ENCODE measurements around the gene IPO11.

DNA sequence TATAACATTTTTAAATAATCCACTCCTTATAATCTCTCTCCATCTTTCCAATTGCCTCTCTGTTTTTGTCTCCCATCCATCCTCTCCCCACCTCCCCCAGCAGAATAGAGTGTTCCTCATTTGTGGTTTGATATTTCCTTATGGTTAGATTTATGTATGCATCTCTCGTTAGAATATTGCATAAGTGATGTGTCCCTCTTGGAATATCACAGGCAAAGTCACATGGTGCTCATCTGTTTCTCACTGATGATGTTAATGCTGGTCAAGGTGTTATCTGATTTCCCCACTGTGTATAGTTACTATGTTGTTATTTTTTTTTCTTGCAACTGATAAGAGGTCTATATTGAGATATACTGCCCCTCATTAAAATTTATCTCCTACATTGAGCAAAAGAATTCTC is 162.9 kb downstream of the IPO11 start:
- no peak for TF ChIP-seq EZH2 (IDR thresholded peaks at IDR 0.05; ENCODE audit: borderline replicate concordance, low read depth, low read length, poor library complexity, severe bottlenecking)
- TF ChIP-seq, protein P1, sequence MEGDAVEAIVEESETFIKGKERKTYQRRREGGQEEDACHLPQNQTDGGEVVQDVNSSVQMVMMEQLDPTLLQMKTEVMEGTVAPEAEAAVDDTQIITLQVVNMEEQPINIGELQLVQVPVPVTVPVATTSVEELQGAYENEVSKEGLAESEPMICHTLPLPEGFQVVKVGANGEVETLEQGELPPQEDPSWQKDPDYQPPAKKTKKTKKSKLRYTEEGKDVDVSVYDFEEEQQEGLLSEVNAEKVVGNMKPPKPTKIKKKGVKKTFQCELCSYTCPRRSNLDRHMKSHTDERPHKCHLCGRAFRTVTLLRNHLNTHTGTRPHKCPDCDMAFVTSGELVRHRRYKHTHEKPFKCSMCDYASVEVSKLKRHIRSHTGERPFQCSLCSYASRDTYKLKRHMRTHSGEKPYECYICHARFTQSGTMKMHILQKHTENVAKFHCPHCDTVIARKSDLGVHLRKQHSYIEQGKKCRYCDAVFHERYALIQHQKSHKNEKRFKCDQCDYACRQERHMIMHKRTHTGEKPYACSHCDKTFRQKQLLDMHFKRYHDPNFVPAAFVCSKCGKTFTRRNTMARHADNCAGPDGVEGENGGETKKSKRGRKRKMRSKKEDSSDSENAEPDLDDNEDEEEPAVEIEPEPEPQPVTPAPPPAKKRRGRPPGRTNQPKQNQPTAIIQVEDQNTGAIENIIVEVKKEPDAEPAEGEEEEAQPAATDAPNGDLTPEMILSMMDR (conservative IDR thresholded peaks at IDR 0.05; ENCODE audit: low read depth, low read length): no peak

Measured in A673 (cell line).